ENCODE data around the gene ABCC12.

ABCC12 gene

DNA sequence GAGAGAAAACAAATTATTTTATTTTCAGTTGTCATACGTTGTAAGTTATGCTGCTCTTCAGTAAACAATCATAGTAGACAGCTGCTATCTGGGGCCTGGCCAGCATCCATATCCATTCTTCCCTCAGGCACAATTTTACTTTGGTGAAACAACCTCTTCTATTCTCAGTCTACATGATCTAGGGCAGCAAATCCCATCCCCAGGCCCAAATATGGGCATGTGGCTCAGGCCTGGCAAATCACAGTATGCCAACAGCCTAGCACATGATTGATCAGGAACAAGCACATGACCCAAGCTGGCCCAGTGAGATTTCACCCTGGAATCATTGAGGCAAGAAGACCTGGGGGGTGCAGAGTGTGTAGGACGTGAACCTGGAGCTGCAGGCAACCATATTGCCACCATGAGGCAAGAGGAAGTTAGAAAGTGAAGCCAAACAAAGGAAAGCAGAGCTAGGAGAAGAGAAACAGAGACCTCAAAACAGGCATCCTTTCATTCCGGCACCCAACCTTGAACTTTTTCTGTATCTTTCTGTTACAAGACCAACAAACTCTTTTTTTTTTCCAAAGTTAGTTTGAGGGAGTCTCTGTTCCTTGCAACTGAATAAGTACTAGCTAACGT is 10.3 kb upstream of the ABCC12 start:
- no peak for DNase-seq (ENCODE audit: low spot score)

DNA sequence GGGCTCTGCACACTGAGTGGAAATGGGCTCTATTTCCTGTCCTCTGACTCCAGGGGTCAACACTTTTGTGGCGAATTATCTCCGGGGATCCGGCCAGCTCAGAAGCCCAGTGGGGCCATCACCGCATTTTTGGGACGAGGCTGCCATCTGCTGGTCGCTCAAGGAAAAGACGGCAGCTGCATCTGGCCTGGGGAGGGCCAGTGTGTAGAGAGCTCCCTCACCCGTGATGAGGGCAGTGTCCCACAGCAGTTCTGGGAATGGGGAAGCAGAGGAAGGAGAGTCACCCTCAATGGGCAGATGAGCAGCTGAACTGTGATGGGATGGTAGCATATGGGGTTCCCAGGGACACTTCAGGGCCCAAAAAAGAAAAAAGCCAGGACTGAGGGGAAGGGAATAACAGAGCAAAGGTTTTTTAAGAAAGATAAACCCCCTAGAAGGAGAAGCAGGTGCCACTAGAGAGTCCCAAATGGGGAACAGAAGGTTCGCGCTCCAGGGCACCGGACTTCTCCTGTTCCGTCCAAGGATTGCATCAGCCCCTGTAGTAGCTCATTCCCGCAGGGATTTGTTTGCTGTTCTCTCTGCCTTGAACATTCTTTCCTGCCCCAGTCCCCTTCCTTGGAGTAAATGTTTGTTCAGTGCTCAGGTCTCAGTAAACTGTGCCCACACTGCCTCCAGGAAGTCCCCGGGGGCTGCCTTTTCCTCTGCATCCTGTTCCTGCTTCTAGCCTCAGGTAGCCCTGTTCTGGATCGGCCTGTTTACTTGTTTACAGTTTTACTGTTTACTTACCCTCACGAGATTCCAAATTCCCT is 9.3 kb upstream of the ABCC12 start:
- DNase-seq (ENCODE audit: low spot score) = peak; percentile 84

DNA sequence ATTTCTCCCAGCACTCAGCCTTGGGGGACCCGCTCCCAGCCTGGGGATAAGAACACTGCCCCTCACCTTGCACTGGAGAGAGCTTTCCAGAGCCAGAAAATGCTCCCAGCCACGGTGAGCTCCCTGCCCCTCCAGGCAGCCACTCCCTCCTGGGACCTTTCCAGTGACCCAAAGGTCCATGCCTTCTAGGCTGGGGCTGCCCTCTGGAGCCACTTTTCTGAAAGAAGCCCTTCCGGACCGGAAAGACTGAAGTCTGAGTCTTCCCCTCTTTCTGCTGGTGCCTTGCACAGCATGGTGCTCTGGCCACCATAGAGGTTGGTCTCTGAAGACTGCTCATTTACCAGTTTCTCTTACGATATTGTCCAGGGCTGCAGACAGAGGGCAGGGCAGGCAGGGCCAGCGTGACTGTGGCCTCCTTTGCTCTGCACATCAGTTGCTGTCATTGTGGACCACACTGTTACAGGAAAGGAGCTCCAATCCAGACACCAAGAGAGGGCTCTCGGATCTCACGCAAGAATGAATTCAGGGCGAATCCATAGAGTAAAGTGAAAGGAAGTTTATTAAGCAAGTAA is 7.1 kb upstream of the ABCC12 start:
- no peak for DNase-seq (ENCODE audit: low spot score)

DNA sequence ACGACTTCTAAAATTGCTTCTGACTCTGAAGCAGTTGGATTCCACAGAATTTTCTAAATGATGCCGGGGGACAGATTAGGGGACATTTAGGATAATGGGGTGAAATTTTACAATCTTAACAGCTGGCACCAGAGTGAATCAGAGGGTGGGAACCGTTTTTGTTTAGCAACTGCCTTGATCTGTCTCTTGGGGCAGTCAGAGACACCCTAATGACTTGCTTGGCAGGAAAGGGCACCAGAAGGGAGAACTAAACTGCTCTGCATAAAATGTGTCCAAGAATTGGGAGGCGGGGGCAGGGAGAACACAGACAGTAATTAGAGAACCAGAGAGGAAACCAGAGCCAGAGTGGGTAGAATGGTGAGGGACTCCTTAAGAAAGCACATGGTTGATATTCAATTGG is 6.1 kb upstream of the ABCC12 start:
- DNase-seq (ENCODE audit: low spot score) = no peak

DNA sequence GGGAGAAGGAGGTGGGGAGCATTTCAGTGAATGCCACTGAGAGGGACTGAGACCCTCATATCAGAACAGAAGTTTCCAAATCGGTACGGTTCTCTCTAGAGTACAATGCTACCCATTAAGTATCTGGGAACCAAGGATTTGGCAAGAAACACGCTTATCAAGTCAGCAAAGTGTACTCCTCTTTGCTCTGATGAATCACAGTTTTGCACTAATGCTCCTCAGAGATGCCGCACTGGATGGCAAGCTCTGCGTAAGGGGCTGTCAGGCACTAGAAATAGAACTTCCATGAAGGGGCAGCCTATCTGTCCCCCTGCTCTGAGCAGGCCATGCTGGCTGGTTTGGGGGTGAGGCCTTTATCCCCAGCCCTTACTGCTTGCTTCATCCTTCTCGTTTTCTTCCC is 4.8 kb upstream of the ABCC12 start:
- DNase-seq (ENCODE audit: low spot score) = no peak

DNA sequence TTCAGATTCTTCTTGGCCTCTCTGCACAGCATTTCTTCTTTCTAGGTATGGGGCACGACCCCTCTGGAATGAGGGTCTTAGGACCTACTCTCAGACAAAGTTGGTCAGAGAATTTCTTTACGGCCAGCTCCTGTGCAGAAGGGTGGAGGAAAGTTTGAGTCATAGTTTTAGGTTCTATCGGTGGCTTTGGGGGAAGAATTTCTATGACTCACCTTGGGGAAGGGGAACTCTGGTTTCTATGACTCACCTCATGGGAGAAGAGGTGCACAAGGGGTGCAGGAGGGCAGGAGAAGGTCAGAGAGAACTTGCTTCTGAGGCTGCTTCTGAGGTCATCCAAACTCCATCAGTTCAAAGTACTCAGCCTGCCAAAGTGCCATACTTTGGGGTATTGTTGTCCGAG is 2.5 kb upstream of the ABCC12 start:
- no peak for DNase-seq (ENCODE audit: low spot score)

DNA sequence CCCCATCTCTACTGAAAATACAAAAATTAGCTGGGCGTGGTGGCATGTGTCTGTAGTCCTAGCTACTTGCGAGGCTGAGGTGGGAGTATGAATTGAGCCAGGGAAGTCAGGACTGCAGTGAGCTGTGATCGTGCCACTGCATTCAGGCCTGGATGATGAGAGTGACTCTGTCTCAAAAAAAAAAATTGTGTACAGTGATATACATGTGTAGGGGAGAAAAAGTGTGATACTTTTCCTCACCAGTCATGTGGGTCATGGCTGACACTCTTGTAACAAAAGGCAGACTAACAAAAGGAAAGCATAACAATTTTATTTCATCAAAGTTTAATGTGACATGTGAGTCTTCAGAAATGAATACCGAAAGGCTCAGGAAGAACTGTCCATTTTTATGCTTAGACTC is 2.0 kb upstream of the ABCC12 start:
- no peak for DNase-seq (ENCODE audit: low spot score)

DNA sequence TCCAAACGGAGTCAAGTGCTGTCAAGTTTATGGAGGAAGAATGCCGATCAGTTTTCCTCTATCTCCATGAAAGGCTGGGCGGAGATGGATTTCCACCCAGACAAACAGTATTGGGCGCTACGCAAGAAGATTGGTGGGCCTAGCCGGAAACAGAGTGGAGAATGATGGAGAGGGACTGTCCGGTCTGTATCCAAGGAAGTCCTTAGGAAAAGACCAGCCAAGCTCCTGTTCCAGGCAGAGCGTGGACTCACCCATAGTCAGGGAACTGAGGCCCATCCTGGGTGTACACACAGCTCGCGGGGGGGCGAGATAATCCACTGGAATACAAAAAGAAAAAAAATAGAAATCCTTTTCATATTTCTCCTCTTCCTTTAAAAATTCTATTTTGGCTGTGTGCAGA is 1.5 kb upstream of the ABCC12 start:
- no peak for DNase-seq (ENCODE audit: low spot score)

DNA sequence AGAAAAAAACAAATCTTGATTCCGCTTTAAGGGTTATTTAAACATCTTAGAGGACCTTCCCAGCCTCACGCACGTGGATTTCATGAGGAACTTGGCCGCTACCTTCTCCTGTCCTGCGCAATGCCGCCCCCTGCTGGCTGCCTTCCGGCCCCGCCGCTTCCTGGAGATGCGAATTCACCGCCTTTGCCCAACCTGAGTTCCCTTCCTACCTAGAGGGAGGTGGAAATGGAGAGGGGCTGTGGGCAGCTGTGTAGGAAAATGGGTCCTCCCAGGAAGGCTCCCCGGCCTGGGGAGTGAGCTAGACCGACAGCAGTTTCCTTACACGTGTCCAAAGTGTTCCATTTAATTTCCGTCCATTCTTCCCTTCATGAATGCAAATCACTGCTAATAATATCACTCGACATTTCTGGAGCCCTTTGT is 1.0 kb upstream of the ABCC12 start:
- peak; percentile 85 for DNase-seq (ENCODE audit: low spot score)

DNA sequence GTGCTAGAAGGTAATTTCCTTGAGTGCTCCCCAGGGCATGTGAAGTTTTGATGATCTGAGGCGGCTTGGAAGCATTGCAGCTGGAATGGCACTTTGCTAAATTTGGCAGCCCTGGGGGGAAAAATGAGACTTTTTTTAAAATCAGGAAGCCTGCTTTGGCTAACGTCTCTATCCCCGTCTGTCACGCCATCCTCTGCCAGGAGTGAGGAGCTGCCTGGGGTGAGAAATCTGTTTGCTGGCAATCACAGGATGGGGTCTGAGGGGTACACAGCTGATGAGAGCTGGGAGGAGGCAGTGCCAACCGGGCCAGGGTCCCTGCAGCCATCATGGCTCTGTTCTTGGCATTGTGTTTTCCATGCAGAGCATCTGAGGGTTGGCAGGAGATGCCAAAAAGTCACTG is 2.0 kb downstream of the ABCC12 start:
- DNase-seq (ENCODE audit: low spot score) = no peak

DNA sequence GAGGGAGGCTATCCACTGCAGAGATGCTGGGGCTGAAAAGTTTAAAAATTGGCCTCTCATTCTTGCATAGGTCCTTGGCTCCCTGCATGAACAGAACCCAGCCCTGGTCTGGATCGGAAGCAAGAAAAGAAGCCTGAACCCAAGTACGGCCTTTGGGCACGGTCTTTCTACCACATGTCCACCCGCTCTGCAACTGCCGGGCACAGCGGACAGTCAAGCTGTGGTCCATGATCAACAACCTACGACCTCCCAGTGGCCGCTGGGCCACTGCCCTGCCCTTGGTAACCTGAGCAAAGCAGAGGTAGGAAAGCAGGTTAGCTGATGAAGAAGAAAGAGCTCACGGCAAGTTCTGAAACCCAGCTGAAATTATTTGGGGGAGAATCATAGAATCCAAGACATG is 3.6 kb downstream of the ABCC12 start:
- no peak for DNase-seq (ENCODE audit: low spot score)

DNA sequence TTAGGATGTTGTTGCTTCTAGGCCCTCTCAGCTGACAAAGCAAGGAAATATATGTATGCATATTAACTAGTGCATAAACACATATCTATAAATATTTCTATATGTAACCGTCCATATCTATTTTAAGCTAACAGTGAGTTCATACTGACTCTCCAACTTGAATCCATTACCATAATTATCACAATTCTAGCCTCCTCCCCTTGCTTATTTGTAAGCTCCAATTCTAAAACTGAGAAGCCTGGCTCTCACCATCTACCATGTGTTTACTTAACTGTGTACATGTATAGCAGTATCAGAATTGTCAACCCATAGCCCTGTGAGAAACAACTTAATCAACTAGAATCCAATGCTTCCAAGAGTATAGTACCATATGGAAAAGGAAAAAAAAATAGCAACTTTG is 5.1 kb downstream of the ABCC12 start:
- DNase-seq (ENCODE audit: low spot score) = no peak

DNA sequence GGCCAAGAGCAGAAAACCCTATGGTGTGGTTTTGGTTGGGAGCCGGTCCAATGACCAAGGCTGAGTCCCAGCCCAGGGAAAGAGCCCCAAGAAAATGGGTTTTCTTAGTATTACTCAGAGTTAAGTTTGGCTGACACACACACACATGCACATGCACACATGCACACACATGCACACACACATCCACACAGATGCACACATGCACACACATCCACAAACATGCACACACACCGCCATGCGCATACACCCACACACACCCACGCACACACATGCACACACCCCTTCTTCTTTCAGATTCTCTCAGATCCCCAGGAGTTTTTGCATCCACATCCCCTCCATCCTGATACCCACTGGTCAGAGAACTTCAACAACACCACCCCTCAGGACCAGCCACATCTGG is 9.1 kb downstream of the ABCC12 start:
- DNase-seq (ENCODE audit: low spot score) = no peak

DNA sequence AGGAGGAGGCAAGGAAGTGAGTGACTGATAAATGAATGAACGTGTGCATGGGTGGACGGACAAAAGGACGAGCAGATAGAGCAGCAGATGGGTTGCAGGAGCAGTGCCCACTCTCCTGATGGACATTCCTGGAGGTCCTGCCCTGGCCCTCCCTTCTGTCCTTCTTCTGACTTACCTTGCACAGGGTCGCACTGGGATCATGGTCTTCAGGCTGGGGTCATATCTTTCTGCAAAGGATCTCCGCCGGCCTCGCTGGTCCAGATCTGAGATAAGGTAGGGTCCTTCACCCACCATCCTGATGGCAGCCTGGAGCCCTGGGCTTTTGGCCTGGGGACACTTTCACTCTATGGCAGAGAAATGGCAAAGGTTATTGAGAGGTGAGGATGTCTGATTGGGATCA is 9.7 kb downstream of the ABCC12 start:
- DNase-seq (ENCODE audit: low spot score) = no peak

DNA sequence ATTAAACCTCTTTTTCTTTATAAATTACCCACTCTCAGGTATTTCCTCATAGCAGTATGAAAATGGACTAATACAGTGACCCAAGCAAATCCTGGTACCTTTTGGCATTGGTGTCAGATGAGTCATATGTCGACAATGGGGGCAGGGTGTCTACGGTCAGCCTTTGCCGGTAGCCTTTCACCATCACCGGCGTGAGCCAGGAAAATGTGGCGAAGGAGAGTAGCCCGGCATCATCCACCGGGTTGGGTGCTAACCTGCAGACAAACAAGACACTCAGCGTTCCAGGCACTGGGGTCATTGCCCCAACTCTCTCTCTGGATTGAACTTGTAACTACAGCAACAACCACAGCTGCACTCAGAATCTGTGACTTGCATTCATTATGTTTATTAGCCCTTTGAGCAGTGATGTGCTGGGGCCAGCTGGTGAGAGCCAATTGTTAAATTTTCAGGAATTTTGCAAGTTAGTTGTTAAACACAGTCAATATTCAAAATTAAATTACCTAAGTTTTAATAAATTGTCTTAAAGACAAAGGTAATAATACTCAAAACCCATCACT is 11.9 kb downstream of the ABCC12 start:
- DNase-seq (ENCODE audit: low spot score) = no peak

DNA sequence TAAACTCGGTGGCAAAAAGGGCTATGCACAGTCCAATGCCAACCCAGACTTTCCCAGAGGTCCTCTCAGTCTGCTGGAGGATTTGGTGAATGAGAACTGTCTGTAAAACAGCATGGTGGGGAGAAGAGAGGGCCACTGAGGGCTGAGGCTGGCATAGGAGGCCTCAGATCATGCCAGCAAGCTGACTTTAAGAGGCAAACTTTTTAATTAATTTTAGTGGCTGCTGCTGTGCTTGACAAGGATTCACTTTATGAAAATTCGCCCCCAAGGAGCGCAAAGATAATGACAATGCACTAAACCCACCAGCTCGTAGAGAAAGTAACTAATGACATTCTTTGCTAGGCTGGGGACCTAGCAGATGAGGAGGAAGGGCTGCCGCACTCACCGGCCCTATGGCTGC is 15.0 kb downstream of the ABCC12 start:
- DNase-seq (ENCODE audit: low spot score) = no peak

DNA sequence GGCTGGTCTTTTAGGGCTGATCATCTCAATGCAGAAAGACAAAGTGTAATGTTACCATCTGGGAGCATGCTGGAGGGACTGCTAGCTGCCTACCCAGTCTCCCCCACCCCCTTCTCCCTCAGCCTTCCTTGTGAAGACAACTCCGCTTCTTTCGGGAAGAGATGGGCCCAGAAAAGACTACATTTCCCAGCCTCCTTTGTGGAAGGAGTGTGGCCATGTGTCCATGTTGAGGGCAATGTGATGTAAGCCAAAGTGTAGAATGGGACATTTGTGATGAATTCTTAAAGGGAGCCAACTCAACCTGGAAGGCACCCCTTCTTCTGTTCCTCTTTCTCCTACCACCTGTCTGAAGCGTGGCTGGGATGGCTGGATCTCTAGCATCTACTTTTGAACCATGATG is 16.3 kb downstream of the ABCC12 start:
- no peak for DNase-seq (ENCODE audit: low spot score)

DNA sequence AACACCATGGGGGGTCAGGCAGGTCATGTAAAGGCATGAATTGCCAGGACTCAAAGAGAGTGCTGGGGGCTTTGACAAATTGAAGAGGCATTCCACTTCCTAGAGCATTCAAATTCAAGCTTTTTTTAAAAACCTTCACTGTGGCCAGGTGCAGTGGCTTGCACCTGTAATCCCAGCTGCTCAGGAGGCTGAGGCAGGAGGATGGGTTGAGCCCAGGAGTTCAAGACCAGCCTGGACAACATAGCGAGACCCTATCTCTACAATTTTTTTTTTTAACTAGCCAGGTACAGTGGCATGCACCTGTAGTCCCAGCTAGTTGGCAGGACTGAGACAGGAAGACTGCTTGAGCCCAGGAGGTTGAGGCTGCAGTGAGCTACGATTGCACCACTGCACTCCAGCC is 17.2 kb downstream of the ABCC12 start:
- no peak for DNase-seq (ENCODE audit: low spot score)

DNA sequence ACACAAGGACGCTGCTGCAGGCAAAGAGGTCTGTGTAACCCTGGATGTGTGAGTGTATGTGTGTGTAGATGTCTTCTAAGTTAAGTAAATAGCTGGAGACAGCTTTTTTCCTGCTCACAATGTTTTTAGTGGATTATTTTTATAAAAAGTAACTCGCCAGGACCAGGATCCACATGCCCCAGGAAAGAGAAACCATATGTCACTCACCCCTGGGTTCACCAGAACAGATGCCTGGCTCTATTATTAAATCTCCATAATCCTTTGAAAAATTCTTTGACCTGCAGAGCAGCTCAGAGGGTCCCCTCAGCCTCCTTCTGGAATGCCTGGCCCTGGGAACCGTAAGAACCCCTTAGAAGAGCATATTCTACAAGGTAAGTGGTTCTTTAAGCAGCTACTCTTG is 18.0 kb downstream of the ABCC12 start:
- no peak for DNase-seq (ENCODE audit: low spot score)

DNA sequence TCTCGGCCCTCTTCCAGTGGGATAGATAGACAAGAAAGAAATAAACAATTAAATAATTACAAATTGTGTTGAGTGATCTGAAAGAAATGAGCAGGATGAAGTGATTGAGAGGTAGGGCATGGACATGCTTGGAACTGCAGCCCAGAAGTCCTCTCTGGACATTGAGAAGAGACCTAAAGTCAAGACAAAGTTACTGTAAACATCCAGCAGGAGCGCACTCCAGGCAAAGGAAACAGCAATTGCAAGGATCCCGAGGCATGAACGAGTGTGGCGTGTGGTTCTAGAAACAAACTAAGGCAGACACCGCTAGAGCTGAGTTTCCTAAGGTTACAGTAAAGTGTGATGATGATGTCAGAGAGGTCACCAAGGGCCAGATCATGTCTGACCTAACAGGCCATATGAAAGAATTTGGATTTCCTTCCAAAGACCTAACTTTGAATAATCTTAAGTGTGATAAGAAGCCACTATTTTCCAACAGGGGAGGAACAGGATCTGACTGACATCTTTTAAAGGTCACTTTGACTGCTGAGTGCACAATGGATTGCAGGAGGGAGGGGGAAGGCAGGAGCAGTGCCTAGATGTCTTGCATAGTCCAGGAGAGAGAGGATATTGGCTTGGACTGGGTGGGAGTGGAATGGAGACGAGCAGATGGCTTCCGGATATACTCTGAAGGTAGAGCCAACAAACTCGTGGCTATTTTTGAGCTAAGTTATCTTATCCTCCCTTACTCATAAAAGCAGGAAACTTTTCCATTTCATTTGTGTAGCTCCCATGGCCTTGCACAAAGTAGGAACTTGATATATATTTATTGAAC is 19.0 kb downstream of the ABCC12 start:
- DNase-seq (ENCODE audit: low spot score) = no peak

DNA sequence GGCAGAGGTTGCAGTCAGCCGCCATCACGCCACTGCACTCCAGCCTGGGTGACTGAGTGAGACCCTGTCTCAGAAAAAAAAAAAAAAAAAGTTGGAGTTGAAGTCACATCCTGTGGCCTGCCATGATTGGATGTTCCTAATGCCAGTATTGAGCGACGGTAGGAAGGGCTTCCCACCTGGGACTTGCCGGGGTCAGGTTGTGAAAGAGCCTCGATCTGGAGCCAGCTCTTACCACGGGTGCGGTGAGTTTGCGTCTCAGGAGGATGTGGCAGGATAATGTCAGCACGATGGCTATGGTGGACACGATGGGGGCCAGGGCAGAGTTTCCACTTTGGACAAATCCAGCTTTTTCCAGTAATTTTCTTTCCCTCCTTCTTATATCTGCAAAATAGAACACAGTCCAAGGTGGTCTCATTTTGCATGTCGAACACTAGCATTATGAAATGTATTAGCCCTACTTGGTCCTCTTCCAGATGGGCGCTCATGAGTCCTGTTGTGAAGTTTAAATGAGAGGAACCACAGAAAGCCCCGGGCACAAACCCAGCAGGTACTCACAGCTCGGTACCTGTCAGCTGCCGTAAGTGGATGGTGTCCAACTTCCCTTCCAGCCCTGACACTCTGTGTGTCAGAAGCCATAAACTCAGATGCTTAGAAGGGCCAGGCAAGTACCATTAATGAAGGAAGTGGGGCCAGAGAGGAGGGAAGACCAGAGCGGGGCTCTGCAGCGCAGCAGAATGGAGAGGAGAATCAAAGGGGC is 22.2 kb downstream of the ABCC12 start:
- no peak for DNase-seq (ENCODE audit: low spot score)

DNA sequence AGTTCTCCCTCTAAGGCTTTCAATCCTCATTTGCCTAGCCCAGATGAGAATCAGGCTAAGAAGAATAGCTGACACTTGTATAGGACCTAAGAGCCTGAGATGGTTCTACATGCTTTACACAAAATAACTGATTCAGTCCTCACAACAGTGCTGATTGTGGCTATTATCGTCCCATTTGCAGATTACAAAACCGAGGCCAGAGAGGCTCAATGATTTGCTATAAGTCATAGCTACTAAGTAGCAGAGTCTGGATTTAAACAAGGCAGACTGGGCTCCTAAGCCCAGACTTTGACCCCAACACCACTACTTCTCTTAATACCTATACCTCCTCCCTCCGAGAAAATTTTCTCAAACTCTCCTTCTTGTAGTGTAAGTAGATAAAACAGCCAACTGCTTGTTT is 23.1 kb downstream of the ABCC12 start:
- DNase-seq (ENCODE audit: low spot score) = no peak
